ENCODE data around the gene IL16.
"Not testable (repeated sequence)": the region's sequence is repeated elsewhere in the genome, so short reads cannot be mapped to it uniquely, and the experiment has no call there.

IL16 gene

DNA sequence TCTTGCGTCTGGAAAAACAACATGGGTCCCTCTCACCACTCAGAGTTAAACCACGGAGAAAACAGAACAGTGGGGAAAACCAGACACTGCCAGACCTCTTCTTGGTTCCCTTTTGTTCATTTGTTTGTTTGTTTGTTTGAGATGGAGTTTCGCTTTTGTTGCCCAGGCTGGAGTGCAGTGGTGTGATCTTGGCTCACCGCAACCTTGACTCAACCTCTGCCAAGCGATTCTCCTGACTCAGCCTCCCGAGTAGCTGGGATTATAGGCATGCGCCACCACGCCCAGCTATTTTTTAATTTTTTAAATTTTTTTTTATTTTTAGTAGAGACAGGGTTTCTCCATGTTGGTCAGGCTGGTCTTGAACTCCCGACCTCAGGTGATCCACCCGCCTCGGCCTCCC is 152.0 kb downstream of the IL16 start:
- FAIRE-seq; DNase-seq (ENCODE audit: extremely low spot score, insufficient read length, low read depth): not testable (repeated sequence)

DNA sequence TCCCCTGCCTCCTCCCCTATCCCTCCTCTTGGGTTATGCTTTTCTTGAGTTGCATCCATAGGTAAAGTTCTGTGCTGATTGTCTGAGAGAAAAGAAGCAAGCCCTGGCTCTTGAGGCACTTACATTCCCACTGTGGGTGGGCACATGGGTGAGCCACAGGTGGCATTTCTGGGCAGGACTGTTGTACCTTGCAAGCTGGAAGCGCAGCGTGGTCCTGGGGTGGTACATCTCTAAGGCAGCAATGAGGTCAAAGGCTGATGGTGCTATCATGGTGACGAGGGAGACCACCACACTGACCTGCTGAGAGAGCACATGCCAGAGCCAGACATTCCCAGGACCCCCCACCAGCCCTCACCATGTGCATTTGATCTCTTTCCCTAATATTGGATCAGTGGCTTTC is 152.6 kb downstream of the IL16 start:
- FAIRE-seq (no peak), DNase-seq (ENCODE audit: extremely low spot score, insufficient read length, low read depth) (no peak)

DNA sequence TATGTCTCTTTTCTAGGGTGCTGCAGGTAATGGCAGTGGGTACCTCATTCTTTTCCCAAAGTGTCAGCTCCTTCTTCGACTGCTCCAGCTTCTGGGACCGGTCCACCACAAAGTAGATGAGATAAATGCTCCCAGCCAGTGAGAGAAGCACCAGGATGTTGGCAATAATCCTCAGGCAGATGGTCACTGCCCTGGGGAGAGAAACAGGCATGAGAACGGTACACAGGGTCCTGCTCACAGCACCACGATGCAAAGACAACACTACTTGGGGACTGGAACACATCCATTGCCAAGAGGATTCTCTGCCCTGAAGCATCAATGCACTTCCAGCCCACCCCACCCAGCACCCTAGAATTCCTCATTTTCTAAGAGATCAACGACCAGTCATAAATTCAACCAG is 155.0 kb downstream of the IL16 start:
- FAIRE-seq (no peak), DNase-seq (ENCODE audit: extremely low spot score, insufficient read length, low read depth) (no peak)

DNA sequence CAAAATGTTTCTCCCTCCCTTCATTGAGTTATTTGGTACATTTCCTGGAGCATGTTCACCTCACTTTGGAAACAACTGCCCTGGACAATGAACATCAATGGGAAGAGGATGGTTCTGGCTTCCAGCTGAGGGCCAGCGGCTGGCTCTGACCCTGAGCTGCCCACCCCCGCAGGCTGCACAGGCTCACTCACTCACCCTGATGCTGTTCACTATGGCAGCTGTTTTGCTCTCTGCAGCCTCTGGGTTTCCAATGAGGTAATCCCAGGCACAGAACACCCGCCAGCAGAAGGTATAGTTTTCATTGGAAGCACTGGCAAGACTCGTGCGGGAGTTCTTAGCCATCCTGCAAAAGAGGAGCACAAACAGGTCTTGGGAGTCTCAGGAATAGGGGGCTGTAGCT is 159.6 kb downstream of the IL16 start:
- no peak for DNase-seq (ENCODE audit: extremely low spot score, insufficient read length, low read depth)
- no peak for FAIRE-seq

DNA sequence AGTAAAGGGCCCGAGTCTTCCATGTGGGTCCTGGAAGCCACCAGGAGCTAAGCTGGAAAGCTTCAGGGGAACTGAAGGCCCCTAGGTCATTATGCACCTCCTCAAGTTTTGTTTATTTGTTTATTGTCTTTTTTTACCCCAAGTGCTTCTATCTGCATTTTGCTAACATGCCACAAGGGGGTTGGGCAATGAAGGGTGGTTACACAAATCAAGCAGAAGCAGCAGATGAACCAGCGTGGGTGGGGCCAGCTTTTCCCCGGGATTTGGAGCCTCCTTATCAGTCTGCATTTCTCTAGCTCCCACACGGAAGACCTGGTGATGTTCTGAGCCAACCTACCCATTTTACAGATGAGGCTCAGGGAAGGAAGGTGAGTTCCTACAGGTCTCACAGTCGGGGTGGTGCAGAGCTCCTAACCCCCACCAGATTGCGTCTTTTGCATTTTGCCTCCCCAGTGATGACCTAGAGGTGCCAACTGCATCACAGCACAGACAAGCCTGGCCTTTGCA is 160.6 kb downstream of the IL16 start:
- no peak for DNase-seq (ENCODE audit: extremely low spot score, insufficient read length, low read depth)
- FAIRE-seq = no peak

DNA sequence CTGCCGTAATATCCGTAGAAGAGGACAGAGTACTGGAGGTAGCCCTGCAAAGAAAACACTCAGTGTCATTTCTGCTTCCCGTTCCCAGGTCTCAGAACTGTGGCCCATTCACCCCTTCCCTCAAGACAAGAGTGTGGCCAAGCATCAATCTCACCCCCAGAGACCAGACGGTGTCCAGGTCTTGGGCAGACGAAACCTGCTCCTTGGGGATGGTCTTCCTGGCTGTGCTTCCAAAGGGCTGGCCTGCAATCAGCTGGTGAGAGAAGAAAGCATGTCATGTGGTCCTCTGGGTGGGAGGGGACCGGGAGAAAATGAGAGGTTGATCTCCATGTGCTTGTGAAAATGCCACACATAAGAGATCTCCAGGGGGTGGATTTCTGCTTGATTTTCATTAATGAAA is 161.6 kb downstream of the IL16 start:
- no peak for FAIRE-seq
- no peak for DNase-seq (ENCODE audit: extremely low spot score, insufficient read length, low read depth)

DNA sequence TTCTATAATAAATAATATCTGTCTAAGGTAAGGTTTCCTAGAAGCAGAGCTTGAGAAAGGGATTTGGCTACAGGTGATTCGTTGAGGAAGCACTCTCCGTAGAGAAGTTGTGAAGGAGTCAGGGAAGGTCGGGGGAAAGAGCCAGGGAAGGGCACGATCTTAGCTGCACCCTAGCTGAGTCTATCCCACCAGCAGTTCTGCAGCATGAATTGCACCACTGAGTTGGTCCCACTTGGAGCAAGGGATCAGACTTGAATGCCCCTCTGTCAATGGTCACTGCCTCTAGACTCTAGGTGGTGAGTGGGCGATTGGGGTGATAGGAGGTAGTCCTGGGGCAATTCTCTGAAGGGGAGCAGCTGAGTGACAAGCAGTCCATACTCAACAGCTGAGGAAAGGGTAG is 163.8 kb downstream of the IL16 start:
- no peak for FAIRE-seq
- DNase-seq (ENCODE audit: extremely low spot score, insufficient read length, low read depth) = no peak

DNA sequence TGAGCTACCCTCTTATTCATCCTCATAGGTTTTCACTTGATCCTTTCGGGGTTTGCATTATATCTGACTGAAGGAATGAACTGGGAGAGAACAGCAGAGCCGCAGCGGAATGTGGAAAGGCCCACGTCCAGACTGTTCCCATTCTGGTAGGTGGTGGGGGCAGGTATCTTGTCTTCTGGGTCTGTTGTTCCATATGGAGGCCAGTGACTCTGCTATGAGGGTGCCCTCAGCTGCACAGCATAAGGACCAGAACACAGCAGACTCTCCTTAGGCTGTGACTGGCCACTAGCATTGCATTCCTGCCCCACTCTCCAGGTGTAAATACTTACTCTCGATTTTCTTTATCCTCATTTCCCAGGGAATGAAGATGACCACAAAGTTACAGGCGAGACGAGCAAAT is 165.2 kb downstream of the IL16 start:
- DNase-seq (ENCODE audit: extremely low spot score, insufficient read length, low read depth) = no peak
- FAIRE-seq = no peak

DNA sequence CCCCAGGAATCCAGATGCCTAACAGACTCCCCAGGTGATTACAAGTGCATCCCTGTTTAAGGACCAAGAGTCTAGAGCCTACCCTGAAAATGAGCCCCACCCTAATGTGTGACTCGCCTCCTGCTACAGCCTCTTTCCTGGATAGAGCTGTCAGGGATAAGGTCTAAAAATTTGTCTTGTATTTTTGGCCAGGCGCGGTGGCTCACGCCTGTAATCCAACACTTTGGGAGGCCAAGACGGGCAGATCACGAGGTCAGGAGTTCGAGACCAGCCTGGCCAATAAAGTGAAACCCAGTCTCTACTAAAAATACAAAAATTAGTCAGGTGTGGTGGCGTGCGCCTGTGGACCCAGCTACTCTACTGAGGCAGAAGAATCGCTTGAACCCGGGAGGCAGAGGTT is 166.1 kb downstream of the IL16 start:
- DNase-seq (ENCODE audit: extremely low spot score, insufficient read length, low read depth) (no peak), FAIRE-seq (no peak)

DNA sequence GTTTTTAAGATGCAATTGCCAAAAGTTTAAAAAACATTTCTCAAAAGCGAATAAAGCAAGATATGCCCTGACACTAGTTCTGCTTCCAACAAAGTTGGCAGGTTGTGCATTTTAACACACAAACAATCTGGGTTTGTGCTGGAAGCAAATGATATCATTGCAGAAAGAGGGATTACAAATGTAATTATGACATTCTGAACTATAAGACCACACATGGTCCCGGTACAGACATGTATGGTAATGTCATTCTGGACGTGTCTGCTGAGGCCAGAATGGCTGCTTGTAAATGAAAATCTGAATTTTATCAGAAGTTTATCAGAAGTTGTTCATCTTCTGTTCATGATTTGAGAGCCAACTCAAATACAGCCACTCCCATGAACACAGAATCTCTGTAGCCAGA is 166.6 kb downstream of the IL16 start:
- FAIRE-seq = no peak
- no peak for DNase-seq (ENCODE audit: extremely low spot score, insufficient read length, low read depth)
